Endothelial cell of umbilical vein (primary cell): ENCODE data around the gene SELPLG. TPM values are rescaled to one million over a fixed set of nuclear protein-coding genes. Genes with fewer than 3 reads are reported as not detected.

ENCODE experiments used
- BruUV-seq: library from RNA; stranded (reverse); fragments of 400-500 nt; replicated peaks from 2 replicates; lab custom pipeline; 2021; lab: Mats Ljungman, UMichigan
- CTCF ChIA-PET: fragments of 300-600, 350-600 bp; sonication (Branson Sonifier 250); formaldehyde crosslinking; loops from one replicate; lab custom pipeline; 2021; ENCODE audit warnings: antibody characterized with exemption, inconsistent platforms; lab: Charles Lee
- POLR2A ChIA-PET: fragments of 300-600, 350-600 bp; sonication (Branson Sonifier 250); formaldehyde crosslinking; loops from one replicate; lab custom pipeline; 2021; ENCODE audit warnings: antibody characterized with exemption, inconsistent platforms; lab: Charles Lee
- DNase-seq: peaks from one replicate; pipeline ENCODE4 v3.0.0-alpha.2; 2011; ENCODE audit warnings: low read depth, low spot score
- FAIRE-seq: peaks from 2 replicates; lab custom pipeline; 2011; peaks lifted over from hg19 to GRCh38; lab: Jason Lieb, UNC
- H2AFZ ChIP-seq: 2 replicates; pipeline ENCODE4 v1.6.0; 2012; ENCODE audit warnings: low read depth, low read length, control low read depth, inconsistent platforms
- H3K27ac ChIP-seq: 2 replicates; pipeline ENCODE4 v1.5.1; 2011; ENCODE audit warnings: low read depth, mild to moderate bottlenecking, control low read depth, low read length, moderate library complexity; ENCODE audit not compliant: insufficient read depth
- H3K27me3 ChIP-seq, 2 experiments: 2 replicates each; pipeline versions ENCODE4 v1.6.0 to v1.6.1; 2011; ENCODE audit warnings: low read length in 2 of 2, mixed read lengths in 1 of 2; ENCODE audit not compliant: control insufficient read depth in 2 of 2, insufficient read depth in 2 of 2
- H3K36me3 ChIP-seq, 2 experiments: 2 replicates in 1 of 2; 3 replicates in 1 of 2; pipeline ENCODE4 v1.5.1; 2011; ENCODE audit warnings: low read length in 2 of 2, mild to moderate bottlenecking in 1 of 2, moderate library complexity in 1 of 2; ENCODE audit not compliant: control insufficient read depth in 2 of 2, insufficient read depth in 2 of 2; ENCODE audit errors: extremely low read depth in 1 of 2
- H3K4me1 ChIP-seq: 3 replicates; pipeline ENCODE4 v1.5.1; 2011; ENCODE audit warnings: mild to moderate bottlenecking, low read length; ENCODE audit not compliant: control insufficient read depth, insufficient read depth; ENCODE audit errors: extremely low read depth
- H3K4me2 ChIP-seq: 2 replicates; pipeline ENCODE4 v1.6.1; 2011; ENCODE audit warnings: low read length, control low read depth, mixed read lengths; ENCODE audit not compliant: insufficient read depth
- H3K4me3 ChIP-seq, 3 experiments: fragments of 200-600 bp in 1 of 3; sonication (generic), shearing (Covaris generic) in 1 of 3; replicated peaks in 1 of 3; 2 replicates each; pipeline ENCODE4 v1.5.1; 2011 to 2016; ENCODE audit warnings: control low read depth in 3 of 3, low read length in 3 of 3, mild to moderate bottlenecking in 2 of 3, inconsistent platforms in 1 of 3, low read depth in 1 of 3, moderate library complexity in 1 of 3; ENCODE audit not compliant: insufficient read depth in 1 of 3
- H3K79me2 ChIP-seq: 2 replicates; pipeline ENCODE4 v1.6.0; 2012; ENCODE audit warnings: low read length, inconsistent platforms; ENCODE audit not compliant: control insufficient read depth, insufficient read depth
- H3K9ac ChIP-seq: replicated peaks from 2 replicates; pipeline ENCODE3; 2011; ENCODE audit warnings: low read length, control low read depth; ENCODE audit not compliant: insufficient read depth; ENCODE audit errors: extremely low read depth
- H3K9me1 ChIP-seq: replicated peaks from 3 replicates; pipeline ENCODE4 v1.6.0; 2011; ENCODE audit warnings: mild to moderate bottlenecking, low read length; ENCODE audit not compliant: control insufficient read depth, insufficient read depth; ENCODE audit errors: extremely low read depth
- H3K9me3 ChIP-seq: replicated peaks from 2 replicates; pipeline ENCODE4 v1.5.1; 2012; ENCODE audit warnings: low read length, inconsistent platforms; ENCODE audit not compliant: control insufficient read depth, insufficient read depth
- H4K20me1 ChIP-seq: replicated peaks from 2 replicates; pipeline ENCODE3; 2011; ENCODE audit warnings: mild to moderate bottlenecking, low read length; ENCODE audit not compliant: control insufficient read depth, insufficient read depth; ENCODE audit errors: extremely low read depth
- CTCF ChIP-seq, 2 donors: IDR thresholded peaks; 1 replicate in 1 of 2; 2 replicates in 1 of 2; pipeline ENCODE4 v1.5.1; 2011; ENCODE audit warnings: low read length in 2 of 2, mild to moderate bottlenecking in 2 of 2, moderate library complexity in 2 of 2, control low read depth in 1 of 2, inconsistent platforms in 1 of 2, low read depth in 1 of 2; ENCODE audit not compliant: insufficient read depth in 1 of 2; ENCODE audit errors: extremely low read depth in 1 of 2
- EZH2 ChIP-seq: IDR thresholded peaks from 2 replicates; pipeline ENCODE4 v1.6.1; 2012; ENCODE audit warnings: borderline replicate concordance, low read depth, mild to moderate bottlenecking, moderate library complexity, low read length, inconsistent platforms; ENCODE audit not compliant: severe bottlenecking
- FOS ChIP-seq: IDR thresholded peaks from 2 replicates; pipeline ENCODE4 v1.6.1; 2011; ENCODE audit warnings: mild to moderate bottlenecking, low read length, moderate library complexity, borderline replicate concordance; ENCODE audit not compliant: insufficient read depth
- GATA2 ChIP-seq: IDR thresholded peaks from 2 replicates; pipeline ENCODE4 v1.7.0; 2011; ENCODE audit warnings: low read depth, mild to moderate bottlenecking, moderate library complexity, mixed read lengths, low read length; ENCODE audit not compliant: insufficient read length, insufficient read depth
- JUN ChIP-seq: IDR thresholded peaks from 2 replicates; pipeline ENCODE4 v1.6.1; 2011; ENCODE audit warnings: borderline replicate concordance, low read depth; ENCODE audit not compliant: insufficient read length, insufficient read depth
- MAX ChIP-seq: IDR thresholded peaks from 2 replicates; pipeline ENCODE4 v1.6.1; 2011; ENCODE audit not compliant: insufficient read depth, insufficient read length
- MYC ChIP-seq: IDR thresholded peaks from one replicate; pipeline ENCODE4 v1.6.1; 2011; ENCODE audit warnings: mild to moderate bottlenecking, low read depth, low read length
- POLR2A ChIP-seq: IDR thresholded peaks from 2 replicates; pipeline ENCODE4 v1.6.1; 2012; ENCODE audit warnings: low read depth, mild to moderate bottlenecking, control low read depth, low read length
- POLR2AphosphoS5 ChIP-seq: IDR thresholded peaks from 2 replicates; pipeline ENCODE4 v1.6.1; 2012; ENCODE audit warnings: low read depth, mild to moderate bottlenecking, control low read depth, low read length, moderate library complexity; ENCODE audit not compliant: insufficient read depth
- dilution Hi-C: fragments of 300-500 bp; cut with MboI; formaldehyde crosslinking; loops from one replicate; pipeline ENCODE4 v1.15.0; 2019; ENCODE audit warnings: low sequenced_read_pairs; ENCODE audit not compliant: extremely low pct_ligation_motif_present
- intact Hi-C: fragments of 100-400 bp; cut with micrococcal nuclease; formaldehyde crosslinking; loops from one replicate; pipeline ENCODE4 v1.10.0; 2022
- polyA plus RNA-seq, 4 experiments: library from polyadenylated mRNA; depleted of rRNA in 3 of 4; stranded (reverse) in 3 of 4; unstranded in 1 of 4; fragments of >200 nt; gene quantifications; 2 replicates each; pipeline versions ENCODE4 v1.2.1 to v1.2.3, GENCODE V29; 2011 to 2012; ENCODE audit warnings: missing spikeins in 1 of 4
- total RNA-seq: library from RNA; stranded (reverse); gene quantifications from 2 replicates; pipeline ENCODE4 v1.2.3, GENCODE V29; 2021

SELPLG gene
- total and polyA plus RNA-seq, 2 donors (not counting 3 experiments of a cell fraction or from before 2014, with no cell fraction given) = 1.0 to 1.2 TPM

- Histone ChIP-seq H3K36me3 (peaks cover 9 to 19% of the 10 kb centered on the region in 2 experiments), H3K9ac (no peak overlapping the region)
These were observed 14.7 kb upstream of the SELPLG start for GRCh38 chr12:108648371-108648770.

More at GRCh38 chr12:108648371-108648770, 14.7 kb upstream of the SELPLG start:
- Histone ChIP-seq H3K9me1 (no peaks in the 10 kb centered on the region), H2AFZ (no peak overlapping the region), H4K20me1 (no peaks in the 10 kb centered on the region), H3K4me3 (no peak overlapping the region), H3K4me2 (no peak overlapping the region), H3K27me3 (no peaks in the 10 kb centered on the region), H3K27ac (peak overlapping the region; percentile 6), H3K9me3 (no peaks in the 10 kb centered on the region), H3K79me2 (no peaks in the 10 kb centered on the region), H3K4me1 (peaks cover 61% of the 10 kb centered on the region)
- DNase-seq (no peak), FAIRE-seq (no peak)
- ChIA-PET CTCF (interaction anchor here (1.6 to 3.5 kb wide), 2 partner anchors 20 to 30 kb away, joined by 5 to 18 read pairs; no protein-coding TSS in a partner anchor), POLR2A (no interaction called here)
- no TSS peak for BruUV-seq
- TF ChIP-seq FOS = no peak
- no peak for TF ChIP-seq JUN
- no peak for TF ChIP-seq GATA2
- TF ChIP-seq MYC = no peak
- no peak for TF ChIP-seq POLR2A
- no peak for TF ChIP-seq POLR2AphosphoS5
- TF ChIP-seq CTCF (IDR thresholded peaks at IDR 0.05; ENCODE audit: extremely low read depth in 1 of 2, insufficient read depth in 1 of 2, low read depth in 1 of 2, low read length in 2 of 2) = no peak
- TF ChIP-seq EZH2 = no peak
- no peak for TF ChIP-seq MAX
- dilution Hi-C loops = no loop called here
- intact Hi-C loops = loop anchor here (5.0 kb wide), 1 partner anchor 204 kb away; no protein-coding TSS in a partner anchor
